Adrenal gland (tissue), 12 donors: ENCODE measurements around the gene MYOM1. TPM values are rescaled to one million over a fixed set of nuclear protein-coding genes. Genes with fewer than 3 reads are reported as not detected.
"Not testable (repeated sequence)": the region's sequence is repeated elsewhere in the genome, so short reads cannot be mapped to it uniquely, and the experiment has no call there.

Experiments used
- DNase-seq, 7 donors: peaks; one replicate each; pipeline ENCODE4 v3.0.0-alpha.2; 2019 to 2020
- H3K27ac ChIP-seq, 5 donors: fragments of 200-600 bp; sonication (generic) in 4 of 5; 1 replicate in 3 of 5; 2 replicates in 2 of 5; pipeline versions ENCODE4 v1.5.1 to v1.8.0; 2016 to 2020; ENCODE audit warnings: mild to moderate bottlenecking in 1 of 5
- H3K27me3 ChIP-seq: fragments of 200-600 bp; 2 replicates; pipeline ENCODE4 v1.8.0; 2021
- H3K36me3 ChIP-seq, 2 donors: fragments of 200-600 bp; replicated peaks in 1 of 2; 1 replicate in 1 of 2; 2 replicates in 1 of 2; pipeline versions ENCODE4 v1.5.1 to v1.8.0; 2018 to 2022
- H3K4me1 ChIP-seq, 2 donors: fragments of 200-600 bp; replicated peaks in 1 of 2; 1 replicate in 1 of 2; 2 replicates in 1 of 2; pipeline versions ENCODE4 v1.5.1 to v1.8.0; 2018 to 2021
- H3K4me3 ChIP-seq, 4 donors: fragments of 200-600 bp; sonication (generic) in 3 of 4; one replicate each; pipeline ENCODE4 v1.5.1; 2016 to 2018
- H3K9me3 ChIP-seq, 3 donors: fragments of 200-600 bp; sonication (generic) in 1 of 3; replicated peaks in 1 of 3; 1 replicate in 2 of 3; 2 replicates in 1 of 3; pipeline versions ENCODE4 v1.5.1 to v1.8.0; 2016 to 2021
- POLR2A ChIP-seq, 2 donors: fragments of 450-650 bp; IDR thresholded peaks; one replicate each; pipeline ENCODE4 v1.6.1; 2017; ENCODE audit warnings: antibody characterized with exemption in 2 of 2, mild to moderate bottlenecking in 2 of 2, moderate library complexity in 1 of 2
- WGBS, 4 donors: extraction: QIAGEN DNeasy Blood & Tissue Kit in 2 of 4; methylation state at CpG; one replicate each; pipeline versions ENCODE4 v1.1.5 to v1.1.7; 2013 to 2017; 5-methylcytosine and 5-hydroxymethylcytosine counted together
- intact Hi-C, 2 donors: fragments of 100-400 bp; cut with DNase I; formaldehyde crosslinking; loops; one replicate each; pipeline versions ENCODE4 v1.14.1 to v1.15.0; 2022 to 2023
- polyA plus RNA-seq, 3 donors: library from polyadenylated mRNA; stranded (reverse); fragments of 200-250 nt in 2 of 3; fragments of 350-450 nt in 1 of 3; fragmentation: Illumina TruSeq in 1 of 3; extraction: RNeasy Lipid Tissue Mini Kit (QIAGEN cat#74804) in 1 of 3; gene quantifications; one replicate each; pipeline ENCODE4 v1.2.3, GENCODE V29; 2013 to 2014
- small RNA-seq, 2 donors: library from RNA; depleted of rRNA; stranded (forward); fragments of <200 nt; gene quantifications; one replicate each; pipeline ENCODE3, GENCODE V24; 2016
- total RNA-seq, 9 donors: library from RNA; depleted of rRNA in 4 of 9; stranded (reverse); fragments of >200 nt in 4 of 9; fragments of 120-200 nt in 1 of 9; fragmentation: NEBNext Ultra II Directional in 1 of 9; extraction: Animal tissue kit (Norgen Biotek cat#: 25700) in 1 of 9; gene quantifications; one replicate each; pipeline versions ENCODE4 v1.1.0 to v1.2.4, GENCODE V29; 2013 to 2023
- TF ChIP-seq, protein P1 (sequence below), 6 experiments: fragments of 450-650 bp in 4 of 6; fragments of 200-600 bp in 2 of 6; sonication (generic) in 1 of 6; IDR thresholded peaks; 1 replicate in 5 of 6; 2 replicates in 1 of 6; pipeline versions ENCODE4 v1.5.1 to v1.8.0; 2016 to 2021; ENCODE audit warnings: antibody characterized with exemption in 6 of 6, mild to moderate bottlenecking in 2 of 6, moderate library complexity in 1 of 6
- donor health status: healthy with polysubstance abuse.
- donor health status: Bipolar disorder and iron deficiency.
- donor health status: DM: yes; HTN: yes; CAD: no.
- donor health status: DM: no; HTN: no; CAD: no.
- donor health status: DM: no; HTN: no; CAD: no.
- donor health status: DM: yes; HTN: yes; CAD: no.

MYOM1 gene
- total and polyA plus RNA-seq, 12 donors = 1.3 to 70.0 (median 2.9) TPM

DNA sequence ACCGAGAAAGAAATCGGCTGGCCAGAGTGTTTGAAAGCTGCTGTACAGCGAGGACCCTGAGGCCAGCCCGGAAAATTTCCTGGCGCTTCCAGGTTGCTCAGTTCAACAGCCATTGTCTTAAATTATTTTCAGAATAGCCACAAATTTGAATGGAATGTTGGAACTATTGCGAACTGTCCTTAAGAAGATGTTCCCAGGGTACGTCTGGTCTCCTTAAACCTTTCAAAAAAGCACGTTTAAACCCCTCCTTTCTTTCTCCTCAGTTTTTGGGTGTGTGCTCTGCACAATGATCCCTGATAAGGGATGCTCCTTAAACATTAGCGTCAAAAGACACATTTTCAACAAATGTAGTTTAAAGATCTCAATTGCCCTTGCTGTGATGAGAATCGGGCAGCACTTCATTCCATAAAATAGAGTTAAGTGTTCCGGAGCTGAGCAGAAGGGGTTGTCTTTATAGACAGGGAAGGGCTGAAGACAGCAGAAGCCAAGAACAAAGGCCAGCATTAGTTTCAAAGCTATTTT, 192.3 kb downstream of the MYOM1 start:
- peak overlapping the region in 3 of 5 donors; percentile 17 to 56 (median 35) for H3K27ac ChIP-seq
- TF ChIP-seq POLR2A (IDR thresholded peaks at IDR 0.05) = no peak
- TF ChIP-seq, protein P1, sequence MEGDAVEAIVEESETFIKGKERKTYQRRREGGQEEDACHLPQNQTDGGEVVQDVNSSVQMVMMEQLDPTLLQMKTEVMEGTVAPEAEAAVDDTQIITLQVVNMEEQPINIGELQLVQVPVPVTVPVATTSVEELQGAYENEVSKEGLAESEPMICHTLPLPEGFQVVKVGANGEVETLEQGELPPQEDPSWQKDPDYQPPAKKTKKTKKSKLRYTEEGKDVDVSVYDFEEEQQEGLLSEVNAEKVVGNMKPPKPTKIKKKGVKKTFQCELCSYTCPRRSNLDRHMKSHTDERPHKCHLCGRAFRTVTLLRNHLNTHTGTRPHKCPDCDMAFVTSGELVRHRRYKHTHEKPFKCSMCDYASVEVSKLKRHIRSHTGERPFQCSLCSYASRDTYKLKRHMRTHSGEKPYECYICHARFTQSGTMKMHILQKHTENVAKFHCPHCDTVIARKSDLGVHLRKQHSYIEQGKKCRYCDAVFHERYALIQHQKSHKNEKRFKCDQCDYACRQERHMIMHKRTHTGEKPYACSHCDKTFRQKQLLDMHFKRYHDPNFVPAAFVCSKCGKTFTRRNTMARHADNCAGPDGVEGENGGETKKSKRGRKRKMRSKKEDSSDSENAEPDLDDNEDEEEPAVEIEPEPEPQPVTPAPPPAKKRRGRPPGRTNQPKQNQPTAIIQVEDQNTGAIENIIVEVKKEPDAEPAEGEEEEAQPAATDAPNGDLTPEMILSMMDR (IDR thresholded peaks at IDR 0.05) = no peak

DNA sequence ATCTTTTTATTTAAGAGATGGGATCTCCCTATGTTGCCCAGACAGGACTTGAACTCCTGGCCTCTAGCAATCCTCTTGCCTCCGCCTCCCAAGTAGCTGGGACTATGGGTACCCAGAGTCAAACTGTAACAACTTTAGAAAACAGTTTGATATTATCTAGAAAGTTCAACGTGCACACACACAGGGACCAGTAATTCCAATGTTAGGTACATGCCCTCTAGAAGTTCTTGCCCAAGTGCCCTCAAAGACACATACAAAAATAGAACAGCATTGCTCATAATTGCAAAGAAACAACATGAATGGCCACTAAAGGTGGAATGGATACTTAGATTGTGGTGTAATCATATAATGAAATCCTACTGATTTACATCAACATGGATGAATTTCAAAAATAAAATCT, 194.2 kb downstream of the MYOM1 start:
- no peak overlapping the region for H3K4me3 ChIP-seq
- WGBS, 4 donors = 79 to 94% (median 93%) methylated on average over 2 of the region's 2 CpGs

More for the DNA sequence above, 192.3 kb downstream of the MYOM1 start:
- no peak for DNase-seq
- Histone ChIP-seq H3K4me1 (peaks cover 0 to 5% of the 10 kb centered on the region in 2 donors), H3K4me3 (no peak overlapping the region), H3K36me3 (no peaks in the 10 kb centered on the region), H3K9me3 (no peaks in the 10 kb centered on the region), H3K27me3 (no peaks in the 10 kb centered on the region)
- intact Hi-C loops = no loop called here
- 67 to 76% (median 69%) methylated on average over 11 of the region's 11 CpGs for WGBS, 4 donors

DNA sequence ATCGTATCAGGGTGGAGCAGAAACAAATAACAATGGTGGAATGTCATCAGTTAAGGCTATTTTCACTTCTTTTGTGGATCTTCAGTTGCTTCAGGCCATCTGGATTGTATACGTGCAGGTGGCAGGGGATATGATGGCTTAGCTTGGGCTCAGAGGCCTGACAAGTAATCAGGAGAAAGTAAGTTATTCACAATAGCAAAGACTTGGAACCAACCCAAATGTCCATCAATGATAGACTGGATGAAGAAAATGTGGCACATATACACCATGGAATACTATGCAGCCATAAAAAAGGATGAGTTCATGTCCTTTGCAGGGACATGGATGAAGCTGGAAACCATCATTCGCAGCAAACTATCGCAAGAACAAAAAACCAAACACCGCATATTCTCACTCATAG, 196.2 kb downstream of the MYOM1 start:
- H3K27ac ChIP-seq, H3K4me1 ChIP-seq, DNase-seq, H3K9me3 ChIP-seq, H3K4me3 ChIP-seq, H3K36me3 ChIP-seq, intact Hi-C loops, H3K27me3 ChIP-seq: not testable (repeated sequence)
- 93 to 96% (median 94%) methylated on average over 2 to 5 of the region's 5 CpGs for WGBS, 4 donors

More for the DNA sequence above, 194.2 kb downstream of the MYOM1 start:
- Histone ChIP-seq H3K36me3 (no peaks in the 10 kb centered on the region), H3K9me3 (no peaks in the 10 kb centered on the region), H3K27ac (no peak overlapping the region), H3K4me1 (peaks cover 0 to 5% of the 10 kb centered on the region in 2 donors), H3K27me3 (no peaks in the 10 kb centered on the region)
- no peak for DNase-seq
- intact Hi-C loops = no loop called here
- no peak for TF ChIP-seq POLR2A (IDR thresholded peaks at IDR 0.05)
- TF ChIP-seq, protein P1 (IDR thresholded peaks at IDR 0.05) = no peak

Small RNA genes lying within 50 kb of the gene (small RNA-seq; reads per million reads assigned to genes)
- gene RF00156 (0 reads per million in 2 donors), gene RNU7-25P (0 reads per million in 2 donors)

Other genes with a start within 250 kb of the MYOM1 start
- gene LPIN2, start 206.8 kb downstream of the MYOM1 start, total RNA-seq = 10 to 100 TPM; 22.9 to 48.6 (median 30.1) TPM
- gene LPIN2, start 206.8 kb downstream of the MYOM1 start, polyA plus RNA-seq = 10 to 100 TPM in 1 of 3 donors, 1 to 10 TPM in 2; 5.2 to 19.6 (median 6.6) TPM
- gene MYL12A, start 27.8 kb upstream of the MYOM1 start, total RNA-seq = 100 to 1,000 TPM; 191 to 436 (median 253) TPM
- gene MYL12A, start 27.8 kb upstream of the MYOM1 start, polyA plus RNA-seq = 100 to 1,000 TPM; 217 to 419 (median 226) TPM
- gene MYL12B, start 42.2 kb upstream of the MYOM1 start, total RNA-seq = 100 to 1,000 TPM; 259 to 762 (median 384) TPM
- 100 to 1,000 TPM; 396 to 810 (median 786) TPM for gene MYL12B, start 42.2 kb upstream of the MYOM1 start, polyA plus RNA-seq
- 10 to 100 TPM; 25.7 to 83.1 (median 57.5) TPM for gene TGIF1, start 230.2 kb upstream of the MYOM1 start, total RNA-seq
- 10 to 100 TPM; 40.9 to 53.2 (median 45.1) TPM for gene TGIF1, start 230.2 kb upstream of the MYOM1 start, polyA plus RNA-seq